Activated CD4-positive, alpha-beta T cell treated with anti-CD3 and anti-CD28 coated beads, Interleukin-2, Interleukin-4, amounts not matched to agents 100 ng/mL and 50 ng/mL, durations not matched to agents 16 hours and 8 hours (primary cell): Measurements from ENCODE around the gene ZMYND12.
"Not testable (repeated sequence)": the region's sequence is repeated elsewhere in the genome, so short reads cannot be mapped to it uniquely, and the experiment has no call there.

Experiments used
- DNase-seq: peaks from one replicate; pipeline ENCODE4 v3.0.0-alpha.2; 2020; ENCODE audit warnings: low spot score

ZMYND12 gene, protein sequence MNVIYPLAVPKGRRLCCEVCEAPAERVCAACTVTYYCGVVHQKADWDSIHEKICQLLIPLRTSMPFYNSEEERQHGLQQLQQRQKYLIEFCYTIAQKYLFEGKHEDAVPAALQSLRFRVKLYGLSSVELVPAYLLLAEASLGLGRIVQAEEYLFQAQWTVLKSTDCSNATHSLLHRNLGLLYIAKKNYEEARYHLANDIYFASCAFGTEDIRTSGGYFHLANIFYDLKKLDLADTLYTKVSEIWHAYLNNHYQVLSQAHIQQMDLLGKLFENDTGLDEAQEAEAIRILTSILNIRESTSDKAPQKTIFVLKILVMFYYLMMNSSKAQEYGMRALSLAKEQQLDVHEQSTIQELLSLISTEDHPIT

DNA sequence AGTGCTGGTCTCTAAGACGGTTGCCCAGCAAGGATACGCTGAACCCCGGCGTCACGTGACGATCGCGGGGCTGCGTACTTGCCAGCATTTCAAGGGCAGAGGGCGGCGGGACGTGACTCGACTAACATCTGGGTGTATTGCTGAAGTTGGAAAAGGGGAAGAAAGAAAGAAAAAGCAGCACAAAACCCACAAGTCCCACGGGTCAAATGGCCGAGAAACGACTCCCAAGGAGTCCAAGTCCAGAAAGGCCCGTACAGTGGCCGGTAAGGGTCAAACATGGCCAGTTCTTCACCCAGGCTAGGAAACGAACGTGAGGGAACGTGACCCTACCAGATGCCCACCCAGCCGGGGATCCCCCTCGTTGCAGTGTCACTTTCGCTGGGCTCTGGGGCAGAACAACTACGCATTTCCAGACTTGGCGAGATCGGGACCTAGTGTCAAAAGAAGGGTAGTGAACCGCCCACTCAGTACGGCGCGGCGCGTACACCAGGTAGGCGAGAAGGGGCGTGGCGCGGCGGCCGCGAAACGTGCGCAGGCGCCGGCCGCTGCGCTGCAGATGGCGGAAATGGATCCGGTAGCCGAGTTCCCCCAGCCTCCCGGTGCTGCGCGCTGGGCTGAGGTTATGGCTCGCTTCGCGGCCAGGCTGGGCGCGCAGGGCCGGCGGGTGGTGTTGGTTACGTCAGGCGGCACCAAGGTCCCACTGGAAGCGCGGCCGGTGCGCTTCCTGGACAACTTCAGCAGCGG is at the start of gene ZMYND12, which contains the start of gene PPCS:
Gene ZMYND12 (minus strand): TSS at position 13 of the 744 bp plus-strand sequence. CDS start 25 bp downstream, outside the sequence.
Gene PPCS (plus strand): TSS at position 534 of the 744 bp plus-strand sequence. CDS start 23 bp downstream, at position 557.
- peak; percentile 89 for DNase-seq

DNA sequence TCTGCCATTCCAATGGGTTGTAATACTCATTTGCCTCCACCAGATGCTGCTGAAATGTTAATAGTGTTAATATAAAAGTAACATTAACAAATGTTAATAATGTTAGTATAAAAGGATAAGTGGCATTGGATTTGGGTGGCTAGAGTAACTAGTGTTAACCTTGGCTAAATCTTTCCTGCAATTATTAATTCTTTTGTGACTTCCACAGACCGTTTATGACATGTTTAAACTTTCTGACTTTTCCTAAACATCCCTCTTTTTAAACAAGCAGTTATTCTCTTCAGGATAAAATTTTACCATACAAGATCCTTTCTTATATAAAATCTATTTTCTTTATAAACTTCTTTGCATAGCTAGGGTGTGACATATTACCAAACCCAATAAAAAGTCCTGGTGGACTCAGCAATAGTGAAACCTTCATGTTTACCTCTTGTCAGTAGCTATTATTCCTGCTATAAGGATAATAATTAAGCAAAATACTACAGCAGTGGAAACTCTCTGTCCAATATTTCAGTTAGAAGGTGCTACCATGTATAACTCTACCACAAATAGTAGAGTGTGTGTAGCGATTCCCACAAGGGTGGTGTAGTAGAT is 48.8 kb upstream of the ZMYND12 start:
- no peak for DNase-seq

DNA sequence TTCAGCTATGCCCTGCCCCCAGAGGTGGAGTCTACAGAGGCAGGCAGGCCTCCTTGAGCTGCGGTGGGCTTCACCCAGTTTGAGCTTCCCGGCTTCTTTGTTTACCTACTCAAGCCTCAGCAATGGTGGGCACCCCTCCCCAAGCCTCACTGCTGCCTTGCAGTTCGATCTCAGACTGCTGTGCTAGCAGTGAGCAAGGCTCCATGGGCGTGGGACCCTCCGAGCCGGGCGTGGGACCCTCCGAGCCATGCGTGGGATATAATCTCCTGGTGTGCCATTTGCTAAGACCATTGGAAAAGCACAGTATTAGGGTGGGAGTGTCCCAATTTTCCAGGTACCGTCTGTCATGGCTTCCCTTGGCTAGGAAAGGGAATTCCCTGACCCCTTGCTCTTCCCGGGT is 46.2 kb upstream of the ZMYND12 start:
- DNase-seq = not testable (repeated sequence)

DNA sequence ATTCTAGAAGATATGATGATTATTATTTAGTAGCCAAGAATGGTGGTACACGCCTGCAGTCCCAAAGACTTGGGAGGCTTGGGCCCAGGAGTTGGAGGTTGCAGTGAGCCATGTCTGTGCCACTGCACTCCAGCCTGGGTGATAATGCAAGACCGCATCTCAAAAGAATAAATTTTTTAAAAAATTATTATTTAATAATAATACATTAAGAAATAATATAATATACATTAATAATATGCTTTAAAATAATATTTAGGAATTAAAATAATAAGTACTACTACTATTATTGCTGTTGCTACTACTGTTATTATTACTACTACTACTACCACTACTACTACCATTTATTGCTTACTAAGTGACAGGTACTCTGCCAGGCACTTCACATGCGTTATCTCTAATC is 34.4 kb upstream of the ZMYND12 start:
- DNase-seq = no peak

DNA sequence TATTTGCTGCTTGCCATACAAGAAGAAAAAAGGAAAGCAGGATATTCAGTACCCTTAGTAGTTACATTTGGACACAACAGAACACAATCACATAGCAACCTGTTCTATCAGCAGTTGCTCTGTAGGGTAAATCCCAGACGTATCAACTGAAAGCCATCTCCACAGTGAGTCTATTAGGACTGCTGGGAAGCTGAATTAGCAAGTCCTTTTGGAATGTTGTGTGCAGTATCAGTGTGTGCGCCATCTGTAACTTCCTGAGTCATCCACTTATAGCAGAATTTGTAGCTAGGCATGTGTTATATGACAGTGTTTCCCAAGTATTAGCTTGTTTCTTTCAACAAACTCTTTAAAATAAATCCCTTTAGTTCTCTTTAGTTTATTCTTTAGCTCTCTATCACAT is 28.6 kb upstream of the ZMYND12 start:
- no peak for DNase-seq

DNA sequence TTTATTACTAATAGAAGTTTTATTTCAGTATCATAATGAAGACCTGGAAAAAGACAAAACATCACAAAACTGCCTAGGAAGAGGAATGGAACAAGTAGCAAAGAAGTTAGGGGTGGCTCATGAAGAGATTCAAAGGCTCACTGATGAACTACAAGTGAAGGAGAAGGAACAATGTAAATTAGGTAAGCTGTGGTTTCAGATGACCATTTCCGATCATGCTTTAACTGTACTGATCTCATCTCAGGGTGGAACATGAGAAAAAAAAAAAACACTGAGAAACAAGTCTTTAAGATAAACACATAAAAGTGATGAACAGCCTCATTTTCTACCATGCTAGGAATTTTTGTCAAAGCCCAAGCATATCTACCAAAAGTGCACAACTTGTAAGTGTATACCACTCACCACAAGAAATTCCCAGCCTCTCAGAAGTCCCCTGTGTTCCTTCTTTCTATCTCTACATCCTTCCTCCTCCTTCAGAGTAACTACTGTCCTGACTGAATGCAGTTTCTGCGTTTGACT is 26.9 kb upstream of the ZMYND12 start:
- DNase-seq = no peak

DNA sequence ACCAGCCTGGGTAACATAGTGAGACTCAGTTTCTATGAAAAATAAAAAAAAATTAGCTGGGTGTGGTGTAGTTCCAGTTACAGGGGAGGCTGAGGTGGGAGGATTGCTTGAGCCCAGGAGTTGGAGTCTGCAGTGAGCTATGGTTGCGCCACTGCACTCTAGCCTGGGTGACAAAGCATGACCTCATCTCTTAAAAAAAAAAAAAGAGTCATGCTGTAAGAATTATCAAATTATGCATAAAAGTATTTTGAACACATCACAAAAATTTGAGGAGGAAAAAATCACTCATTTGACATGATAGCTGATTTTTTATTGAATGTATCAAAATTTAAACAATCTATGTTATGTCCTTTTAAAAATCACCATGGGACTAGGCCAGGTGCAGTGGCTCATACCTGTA is 25.1 kb upstream of the ZMYND12 start:
- no peak for DNase-seq

DNA sequence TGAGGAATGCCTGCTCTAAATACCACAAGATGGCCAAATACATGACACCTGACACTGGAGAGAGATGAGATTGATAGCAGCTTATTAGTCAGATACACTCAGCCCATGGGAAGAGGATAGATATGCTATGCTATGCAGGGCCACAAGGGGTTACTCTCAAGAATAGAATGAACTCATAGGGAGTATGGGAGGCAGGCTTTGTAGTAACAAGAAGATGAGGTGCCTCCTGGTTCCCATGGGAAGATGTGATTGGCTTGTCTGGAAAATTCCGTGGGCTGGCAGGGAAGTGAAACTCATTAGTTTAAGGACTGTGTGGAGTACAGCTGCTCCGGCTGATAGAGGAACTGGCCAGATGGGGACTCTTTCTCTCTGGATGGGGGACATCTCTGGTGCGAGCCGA is 23.8 kb upstream of the ZMYND12 start:
- no peak for DNase-seq

DNA sequence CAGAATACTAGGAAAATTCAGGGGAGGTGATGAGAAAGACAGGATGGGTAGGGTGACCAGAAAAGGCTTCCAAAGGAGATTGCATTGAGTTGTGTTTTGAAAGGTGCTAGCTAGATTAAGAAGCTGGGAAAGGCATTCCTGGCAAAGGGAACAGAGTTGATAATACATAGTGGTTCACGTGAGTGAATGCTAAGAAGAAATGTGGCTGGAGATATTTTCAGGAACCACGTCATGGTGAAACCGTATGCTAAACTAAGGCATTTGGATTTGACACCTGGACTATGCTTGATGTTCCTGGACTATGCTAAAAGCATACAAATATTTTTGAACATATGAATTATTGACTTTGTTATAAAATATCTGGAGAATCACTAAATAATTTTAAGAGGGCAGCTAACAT is 22.0 kb upstream of the ZMYND12 start:
- no peak for DNase-seq

DNA sequence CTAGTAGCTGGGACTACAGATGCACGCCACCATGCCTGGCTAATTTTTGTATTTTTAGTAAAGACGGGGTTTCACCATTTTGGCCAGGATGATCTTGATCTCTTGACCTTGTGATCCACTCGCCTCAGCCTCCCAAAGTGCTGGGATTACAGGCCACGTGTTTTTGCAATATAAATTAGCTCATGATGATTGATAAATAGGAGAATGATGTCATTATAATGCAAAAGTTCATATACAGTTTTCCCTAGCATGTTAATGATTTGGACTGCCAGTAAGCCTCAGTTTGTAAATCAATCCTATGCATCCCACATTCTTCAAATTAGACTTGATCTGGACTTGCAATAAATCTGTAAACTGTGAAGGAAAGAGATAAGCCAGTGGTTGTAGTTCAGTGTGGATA is 21.5 kb upstream of the ZMYND12 start:
- DNase-seq = not testable (repeated sequence)

DNA sequence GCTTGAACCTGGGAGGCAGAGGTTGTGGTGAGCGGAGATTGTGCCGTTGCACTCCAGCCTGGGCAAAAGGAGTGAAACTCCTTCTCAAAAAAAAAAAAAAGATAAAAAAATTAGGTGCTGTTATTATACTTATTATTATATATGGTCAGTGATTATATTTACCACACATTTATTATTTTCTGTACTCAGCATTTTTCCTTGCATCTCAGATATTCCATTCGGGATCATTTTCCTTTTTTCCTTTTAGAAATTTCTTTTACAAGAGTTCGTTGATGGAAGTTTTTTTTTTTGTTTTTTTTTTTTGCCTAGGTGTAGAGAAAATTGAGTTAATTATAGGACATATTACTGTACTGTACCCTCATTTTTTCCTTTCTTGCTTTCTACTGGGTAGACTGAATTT is 20.8 kb upstream of the ZMYND12 start:
- DNase-seq = no peak

DNA sequence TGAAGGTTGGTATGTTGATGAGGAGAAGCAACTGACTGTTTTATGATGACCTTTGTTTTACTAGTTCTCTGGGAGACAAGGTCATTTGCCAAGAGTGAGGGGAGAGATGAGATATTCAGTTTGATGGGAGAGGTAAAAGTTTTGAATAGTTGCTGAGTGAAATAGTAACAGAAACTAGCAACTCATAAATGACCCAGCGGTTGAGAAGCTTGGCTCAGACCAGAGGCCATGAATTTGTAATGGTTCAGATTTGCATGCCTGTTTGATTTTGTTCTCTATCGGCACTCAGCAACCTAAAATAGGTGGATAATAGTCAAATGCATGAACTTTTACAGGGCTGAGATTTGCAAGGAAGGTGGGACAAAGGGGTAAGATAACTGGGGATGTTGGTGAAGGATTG is 13.9 kb upstream of the ZMYND12 start:
- DNase-seq = no peak

DNA sequence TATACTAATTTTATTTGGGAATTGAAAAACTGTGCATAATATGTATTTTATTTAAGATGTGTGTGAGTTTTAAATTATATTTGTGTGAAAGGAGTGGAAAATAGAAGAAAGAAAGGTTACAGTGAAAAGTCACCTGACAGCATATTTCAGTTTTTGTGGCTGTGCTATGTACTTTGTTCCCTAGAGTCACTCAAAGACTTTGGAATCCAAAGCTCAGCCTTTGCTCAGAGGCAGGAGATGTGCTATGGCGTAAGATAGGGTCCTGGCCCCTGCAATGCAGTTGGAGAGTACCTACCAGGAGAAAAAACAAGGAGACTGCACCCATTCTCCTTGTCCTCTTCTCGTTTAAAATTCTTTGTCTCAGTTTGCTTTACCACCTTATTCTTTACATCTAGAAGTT is 10.2 kb upstream of the ZMYND12 start:
- no peak for DNase-seq

DNA sequence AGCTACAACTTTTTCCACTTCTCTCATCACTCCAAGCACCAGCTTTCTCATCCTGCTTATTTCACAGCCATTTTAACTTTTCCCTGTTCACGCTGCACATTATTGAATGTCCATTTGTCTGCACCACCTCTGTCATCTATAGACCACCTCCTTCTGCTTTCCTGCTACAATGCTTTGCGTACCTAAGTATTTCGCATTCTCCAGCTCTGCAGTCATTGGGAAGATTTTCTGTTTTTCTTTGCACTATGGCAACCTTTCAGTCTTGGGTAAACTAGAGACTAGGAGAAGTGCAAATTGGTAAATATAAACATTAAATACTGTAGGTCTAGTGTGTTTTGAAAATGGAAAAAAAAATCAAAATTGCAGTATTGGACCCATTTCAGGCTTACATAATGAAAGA is 8.1 kb upstream of the ZMYND12 start:
- no peak for DNase-seq

DNA sequence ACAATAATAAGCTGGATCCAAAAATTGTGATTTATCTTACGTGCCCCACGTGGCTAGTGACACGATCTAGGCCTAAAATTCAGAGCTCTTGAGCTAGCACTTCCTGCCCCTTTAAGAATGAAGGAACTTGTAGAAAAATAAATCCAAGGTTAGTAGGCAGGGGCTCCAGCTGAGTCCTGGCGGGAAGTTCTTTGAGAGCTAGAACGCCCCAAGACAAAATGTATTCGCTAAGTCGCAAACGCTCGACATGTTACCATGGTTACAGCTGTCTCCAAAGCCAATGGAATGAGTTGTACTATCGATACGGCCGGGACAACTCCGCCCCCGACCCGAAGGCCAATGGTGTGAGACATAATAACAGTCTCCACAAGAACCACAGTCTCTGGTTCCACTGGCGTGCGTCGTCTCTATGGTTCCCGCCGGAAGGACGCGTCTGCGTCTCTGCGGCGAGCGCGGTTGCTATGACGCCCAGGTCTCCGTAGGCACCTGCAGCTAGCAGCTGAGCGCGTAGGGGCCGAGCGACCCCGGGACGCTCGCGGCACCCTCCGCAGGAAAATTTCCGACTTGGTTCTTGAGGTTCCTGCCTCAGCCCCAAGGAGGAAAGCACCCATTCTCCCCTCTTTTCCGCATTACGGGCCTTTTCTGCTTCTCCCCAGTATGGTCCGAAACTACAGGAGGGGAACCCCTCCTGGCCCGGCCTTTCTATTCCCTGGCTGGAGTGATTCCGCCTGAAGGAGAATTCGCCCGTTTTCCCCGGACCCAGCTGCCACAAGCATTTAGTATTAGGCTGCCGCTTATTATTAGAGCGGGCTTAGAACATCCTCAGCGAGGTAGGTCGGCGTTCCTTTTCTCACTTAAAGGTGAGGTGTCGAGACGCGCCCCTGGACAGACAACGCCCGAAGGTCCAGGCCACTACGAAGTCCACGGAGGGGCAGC is 7.3 kb upstream of the ZMYND12 start, which contains the start of gene CCDC30:
Gene CCDC30 (plus strand): TSS at position 459 of the 936 bp plus-strand sequence. CDS start 17,266 bp downstream, outside the sequence.
- DNase-seq = peak; percentile 98

DNA sequence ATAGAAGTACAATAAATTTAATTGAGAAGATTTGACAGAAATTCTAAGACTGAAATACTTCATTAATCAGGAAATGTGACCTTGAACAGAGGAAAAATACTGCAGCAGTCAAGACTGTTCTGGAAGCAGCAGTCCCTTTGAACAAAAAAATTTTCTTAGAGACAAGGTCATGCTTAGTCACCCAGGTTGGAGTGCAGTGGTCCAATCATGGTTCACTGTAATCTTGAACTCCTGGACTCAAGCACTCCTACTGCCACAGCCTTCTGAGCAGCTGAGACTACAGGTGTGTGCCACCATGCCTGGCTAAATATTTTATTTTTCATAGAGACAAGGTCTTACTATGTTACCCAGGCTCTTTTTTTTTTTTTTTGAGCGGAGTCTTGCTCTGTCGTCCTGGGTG is 5.4 kb upstream of the ZMYND12 start:
- no peak for DNase-seq

DNA sequence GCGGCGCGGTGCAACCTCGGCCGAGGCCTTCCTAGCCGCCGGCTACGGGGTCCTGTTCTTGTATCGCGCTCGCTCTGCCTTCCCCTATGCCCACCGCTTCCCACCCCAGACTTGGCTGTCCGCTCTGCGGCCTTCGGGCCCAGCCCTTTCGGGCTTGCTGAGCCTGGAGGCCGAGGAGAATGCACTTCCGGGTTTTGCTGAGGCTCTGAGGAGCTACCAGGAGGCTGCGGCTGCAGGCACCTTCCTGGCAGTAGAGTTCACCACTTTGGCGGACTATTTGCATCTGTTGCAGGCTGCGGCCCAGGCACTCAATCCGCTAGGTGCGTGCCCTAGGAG is 900 bp upstream of the ZMYND12 start:
- peak; percentile 58 for DNase-seq

DNA sequence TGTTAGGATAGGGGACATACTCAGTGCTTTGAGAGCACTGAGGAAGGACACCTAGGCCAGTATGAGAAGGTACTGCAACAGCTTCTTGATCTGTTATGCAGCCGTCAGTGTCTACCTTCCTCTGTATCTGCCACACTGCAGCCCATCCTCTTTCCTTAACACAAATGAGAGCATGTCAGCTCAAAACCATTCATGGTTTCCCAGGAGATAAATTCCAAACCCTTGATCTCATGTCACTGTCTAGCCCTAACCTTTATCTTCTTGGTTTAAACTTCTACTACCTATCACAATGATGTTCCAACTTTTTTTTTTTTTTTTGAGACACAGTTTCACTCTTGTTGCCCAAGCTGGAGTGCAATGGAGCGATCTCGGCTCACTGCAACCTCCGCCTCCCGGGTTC is 1.4 kb downstream of the ZMYND12 start:
- DNase-seq = no peak

DNA sequence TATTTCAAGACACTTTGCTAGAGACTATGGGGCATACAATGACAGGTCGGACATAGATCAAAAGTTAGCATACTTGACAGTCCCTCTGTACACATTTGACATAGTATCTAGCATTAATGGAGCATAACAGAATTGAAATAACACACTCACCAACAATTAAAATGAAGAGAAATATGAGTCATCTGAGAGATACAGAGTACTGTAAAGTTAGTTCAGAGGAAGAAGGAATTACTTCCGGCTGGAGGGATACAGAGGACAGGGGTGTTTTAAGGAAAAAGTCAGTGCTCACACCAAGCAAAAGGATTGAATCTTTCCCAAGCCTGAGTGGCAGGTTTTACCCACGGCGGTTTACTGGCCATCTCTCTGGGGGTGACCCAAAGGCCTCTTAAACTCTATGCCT is 2.4 kb downstream of the ZMYND12 start:
- no peak for DNase-seq

DNA sequence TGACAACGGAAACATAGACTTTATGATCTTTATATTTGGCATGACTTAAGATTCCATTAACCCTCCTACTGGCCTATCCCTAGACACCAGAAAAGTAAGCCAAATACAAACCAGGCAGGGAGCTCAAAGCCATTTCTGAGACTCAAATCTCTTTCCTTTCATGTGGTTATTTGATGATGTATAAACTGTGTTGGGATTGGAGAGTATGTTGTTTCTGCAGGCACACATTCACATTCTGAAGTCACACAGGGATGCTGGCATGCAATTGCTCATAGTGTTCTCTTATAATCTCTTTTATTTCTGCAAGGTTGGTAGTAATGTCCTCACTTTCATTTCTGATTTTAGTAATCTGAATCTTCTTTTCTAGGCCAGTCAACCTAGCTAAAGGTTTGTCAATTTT is 5.8 kb downstream of the ZMYND12 start:
- peak; percentile 50 for DNase-seq

DNA sequence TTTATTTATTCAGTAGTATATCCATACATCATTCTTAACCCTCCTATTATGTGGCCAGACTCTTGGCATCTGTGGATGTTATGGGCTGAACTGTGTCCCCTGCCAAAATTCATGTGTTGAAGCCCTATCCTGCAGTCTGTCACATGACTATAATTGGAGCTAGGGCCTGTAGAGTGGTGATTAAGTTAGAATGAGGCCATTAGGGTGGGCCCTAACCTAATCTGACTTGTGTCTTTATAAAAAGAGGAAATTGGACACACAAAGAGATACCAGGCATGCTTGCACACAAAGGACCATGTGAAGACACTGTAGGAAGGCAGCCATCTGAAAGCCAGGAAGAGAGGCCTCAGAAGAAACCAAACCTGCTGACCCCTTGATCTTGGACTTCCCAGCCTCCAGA is 6.6 kb downstream of the ZMYND12 start:
- DNase-seq = no peak

DNA sequence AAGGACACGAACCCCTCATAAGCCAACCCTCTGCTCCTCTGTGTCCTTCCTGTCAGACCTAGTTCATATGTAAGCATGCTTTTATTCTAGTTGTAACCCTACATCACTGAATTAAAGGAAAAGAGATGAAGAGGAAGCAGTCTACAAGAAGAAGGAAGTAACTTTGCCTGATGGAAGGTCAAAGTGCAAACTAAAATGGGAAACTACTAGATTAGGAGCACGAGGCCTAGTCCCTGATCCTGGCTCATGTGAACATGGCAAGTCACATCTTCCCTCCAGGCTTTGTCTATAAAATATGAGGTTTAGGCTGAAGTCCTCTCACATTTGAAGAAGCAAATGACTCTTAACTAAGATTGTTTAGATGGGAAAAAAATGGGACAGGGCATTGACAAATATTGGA is 13.2 kb downstream of the ZMYND12 start:
- no peak for DNase-seq
